ENCODE data around the gene NPB.

NPB gene

DNA sequence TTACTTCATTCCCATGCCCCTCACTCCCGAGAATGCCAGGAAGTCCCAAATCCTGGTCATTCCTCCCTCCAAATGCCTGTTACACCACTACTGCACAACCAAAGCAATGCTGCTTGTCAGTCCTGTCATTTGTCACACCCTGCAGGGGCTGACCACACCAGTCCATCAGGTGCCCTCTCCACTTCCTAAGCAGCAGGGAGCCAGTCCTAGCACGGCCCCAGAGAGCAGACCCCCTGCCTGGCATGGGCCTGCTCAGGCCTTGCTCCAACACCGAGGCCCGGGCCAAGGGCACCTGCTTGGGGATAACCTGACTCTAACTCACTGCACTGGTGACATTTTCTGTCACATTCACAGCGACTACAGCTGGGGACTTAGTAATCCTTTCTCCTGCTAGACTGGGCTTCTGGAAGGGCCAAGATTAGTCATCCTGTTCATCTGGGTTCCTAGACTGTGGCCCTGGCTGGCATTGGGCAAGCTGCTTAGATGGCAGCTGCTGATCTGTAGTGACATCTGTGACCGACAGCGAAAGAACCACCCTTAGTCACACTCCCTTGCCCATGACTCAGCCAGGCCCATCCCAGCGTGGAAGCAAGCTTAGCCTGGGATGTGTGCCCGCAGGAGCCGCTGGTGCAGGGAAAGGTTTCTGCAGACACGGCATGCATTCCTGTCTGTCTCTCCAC is 16.0 kb upstream of the NPB start:
- peak; percentile 9 for ATAC-seq

DNA sequence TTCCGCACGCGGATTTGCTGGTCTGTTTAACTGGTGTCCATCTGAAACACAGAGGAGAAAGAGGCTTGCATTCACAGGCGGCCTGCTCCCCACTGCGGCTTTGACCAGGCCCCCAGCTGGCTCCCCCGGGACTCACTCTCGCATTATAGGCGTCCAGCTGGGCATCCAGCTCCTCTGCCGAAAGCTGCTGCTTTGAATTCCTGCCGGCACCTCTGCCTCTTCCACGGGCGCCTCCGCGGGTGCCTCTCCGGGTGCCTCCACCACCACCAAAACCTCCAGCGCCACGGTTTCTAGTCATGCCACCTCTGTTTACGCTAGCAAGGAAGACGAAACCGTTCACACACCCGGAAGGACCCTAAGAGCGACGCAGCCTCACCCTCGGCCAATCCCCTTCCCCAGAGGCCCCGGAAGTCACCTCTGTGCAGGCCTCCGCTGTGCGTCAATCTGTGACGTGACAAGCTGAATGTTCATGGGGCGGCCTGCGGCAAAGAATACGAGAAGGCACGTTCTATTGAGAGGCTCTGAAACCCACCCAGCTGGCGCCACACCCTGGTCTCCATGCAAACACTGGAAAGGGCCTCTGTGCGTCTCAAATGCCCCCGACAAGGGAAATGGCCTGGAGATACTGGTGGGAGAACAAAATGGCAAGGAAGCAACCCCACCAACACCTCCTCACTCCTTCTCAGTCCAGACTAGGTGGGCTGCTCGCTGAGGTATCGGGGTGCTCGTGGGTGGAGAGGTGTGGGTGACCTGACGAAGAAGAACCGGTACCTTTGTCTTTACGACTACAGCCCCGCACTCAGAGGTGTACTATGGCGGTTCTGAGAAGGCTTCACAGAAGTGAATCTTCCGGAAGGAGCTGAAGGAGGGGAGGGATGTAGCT is 13.7 kb upstream of the NPB start:
- ATAC-seq (no peak), DNase-seq (ENCODE audit: low spot score in 2 of 2) (no peak)
- Mint-ChIP-seq H3K4me1 (peaks cover 33% of the 10 kb centered on the region), H3K36me3 (peaks cover 90% of the 10 kb centered on the region), H3K27ac (peak overlapping the region; percentile 79), H3K4me3 (peak overlapping the region; percentile 82), H3K9me3 (no peaks in the 10 kb centered on the region)

More for the DNA sequence above, 16.0 kb upstream of the NPB start:
- peaks cover 29% of the 10 kb centered on the region for H3K4me1 Mint-ChIP-seq
- H3K4me3 Mint-ChIP-seq, result no peak overlapping the region
- peaks cover 100% of the 10 kb centered on the region for H3K36me3 Mint-ChIP-seq
- H3K9me3 Mint-ChIP-seq, result no peaks in the 10 kb centered on the region
- no peak for DNase-seq (ENCODE audit: low spot score in 2 of 2)
- peak overlapping the region; percentile 73 for H3K27ac Mint-ChIP-seq

DNA sequence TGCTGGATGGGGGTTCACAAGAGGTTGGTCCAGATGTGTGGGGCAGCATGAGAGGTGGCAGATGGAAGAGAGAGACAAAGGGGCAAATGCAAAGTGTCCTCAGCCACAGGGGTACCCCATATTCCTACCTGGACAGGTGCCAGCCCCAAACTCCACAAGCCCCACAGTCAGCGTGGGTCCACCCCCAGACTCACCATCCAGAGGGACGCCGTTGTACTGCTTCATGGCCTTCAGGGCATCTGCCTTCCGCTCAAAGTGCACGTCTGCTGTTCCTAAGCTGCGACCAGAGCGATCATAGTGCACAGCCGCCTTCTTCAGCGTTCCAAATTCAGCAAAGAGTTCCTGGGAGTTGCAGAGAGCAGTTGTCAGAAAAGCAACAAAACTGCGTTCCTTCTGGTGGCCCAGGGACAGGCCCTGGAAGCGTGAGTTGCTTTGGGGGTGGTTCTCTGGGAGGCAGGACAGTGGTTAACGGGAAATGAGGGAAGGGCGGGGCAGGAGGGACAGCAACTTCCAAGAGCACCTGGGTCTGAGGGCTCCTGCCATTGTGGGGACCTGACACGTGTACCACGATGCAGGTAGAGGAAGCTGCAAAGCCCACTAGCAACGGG is 12.9 kb upstream of the NPB start:
- ATAC-seq (no peak), DNase-seq (ENCODE audit: low spot score in 2 of 2) (no peak)
- H3K9me3 Mint-ChIP-seq, result no peaks in the 10 kb centered on the region
- peak overlapping the region; percentile 79 for H3K27ac Mint-ChIP-seq
- H3K4me3 Mint-ChIP-seq, result peak overlapping the region; percentile 82
- H3K36me3 Mint-ChIP-seq, result peaks cover 90% of the 10 kb centered on the region
- peaks cover 33% of the 10 kb centered on the region for H3K4me1 Mint-ChIP-seq

DNA sequence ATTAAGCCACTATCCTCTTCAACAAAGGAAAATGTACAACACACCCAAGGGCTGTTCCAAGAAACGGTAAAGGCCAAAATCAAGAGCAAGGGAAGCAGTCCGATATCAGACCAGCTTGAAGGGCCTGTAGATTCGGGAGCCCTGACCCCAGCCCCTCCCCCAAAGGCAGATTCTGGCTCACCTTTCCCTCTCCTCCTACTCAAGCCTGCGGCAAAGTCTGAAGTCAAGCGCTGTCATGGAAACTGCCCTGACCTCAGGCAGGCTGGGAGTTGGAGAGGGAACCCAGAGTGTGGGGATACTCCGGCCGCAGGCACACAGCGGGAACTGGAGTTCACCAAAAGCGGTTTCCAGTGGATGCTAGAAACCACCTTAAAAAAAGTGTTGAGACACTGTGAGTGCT is 12.4 kb upstream of the NPB start:
- Mint-ChIP-seq H3K4me1 (peaks cover 33% of the 10 kb centered on the region), H3K9me3 (no peaks in the 10 kb centered on the region), H3K27ac (peak overlapping the region; percentile 79), H3K4me3 (peak overlapping the region; percentile 82), H3K36me3 (peaks cover 90% of the 10 kb centered on the region)
- ATAC-seq (no peak), DNase-seq (ENCODE audit: low spot score in 2 of 2) (no peak)

DNA sequence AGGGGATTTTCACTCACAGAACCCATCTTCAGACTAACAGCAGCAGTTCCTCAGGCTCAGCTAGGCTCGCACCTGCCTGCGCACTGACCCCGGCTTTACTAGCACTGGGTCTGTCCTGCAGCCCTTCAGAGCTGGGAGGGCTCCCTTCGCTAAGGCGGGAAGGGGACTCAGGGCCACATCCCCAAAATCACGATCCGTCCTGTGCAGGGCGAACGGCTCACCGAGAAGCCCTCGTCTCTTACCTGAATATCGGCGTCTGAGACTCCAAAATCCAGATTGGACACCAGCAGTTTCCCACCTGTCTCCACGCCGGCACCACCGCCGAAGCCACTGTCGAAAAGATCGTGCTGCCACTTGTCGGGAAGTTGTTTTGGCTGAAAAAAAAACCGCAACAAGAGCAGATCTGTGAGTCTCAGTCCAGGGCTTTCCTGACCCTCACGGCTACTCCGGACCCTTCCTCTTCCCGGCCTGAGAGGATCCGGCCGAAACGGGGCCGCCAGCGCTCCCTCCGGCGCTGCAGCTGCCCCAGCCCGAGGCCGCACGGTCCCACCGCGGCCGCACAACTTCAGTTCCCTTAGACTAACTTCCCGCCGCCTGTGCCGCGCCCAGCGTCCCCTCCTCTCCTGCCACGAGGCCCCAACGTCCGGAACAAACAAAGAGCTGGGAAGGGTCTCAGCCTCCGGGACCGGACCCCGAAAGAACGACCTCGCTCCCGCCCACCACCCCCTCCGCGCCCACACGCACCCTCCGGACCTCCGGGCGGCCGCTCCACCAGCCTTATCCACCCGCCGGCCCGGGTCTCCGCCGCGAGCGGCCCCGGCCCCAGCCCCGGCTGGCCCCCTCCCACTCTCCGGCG is 11.4 kb upstream of the NPB start:
- ATAC-seq, result peak; percentile 3
- H3K36me3 Mint-ChIP-seq, result peaks cover 90% of the 10 kb centered on the region

DNA sequence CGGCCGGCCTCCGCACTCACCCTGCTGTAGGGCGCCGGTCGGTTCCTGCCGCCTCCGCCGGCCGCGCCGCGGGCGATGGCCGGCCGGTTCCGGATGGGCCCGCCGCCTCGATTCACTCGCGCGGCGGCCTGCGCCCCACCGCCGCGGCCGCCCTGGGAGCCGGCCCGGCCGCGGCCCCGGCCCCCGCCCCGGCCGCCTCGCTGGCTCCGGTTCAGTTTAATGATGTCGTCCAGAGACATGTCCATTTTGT is 10.8 kb upstream of the NPB start:
- ATAC-seq (peak; percentile 27), DNase-seq (ENCODE audit: low spot score in 2 of 2) (no peak)
- Mint-ChIP-seq H3K9me3 (no peaks in the 10 kb centered on the region), H3K36me3 (peaks cover 90% of the 10 kb centered on the region), H3K27ac (peak overlapping the region; percentile 96), H3K4me3 (peak overlapping the region; percentile 82), H3K4me1 (peaks cover 25% of the 10 kb centered on the region)

More for the DNA sequence above, 11.4 kb upstream of the NPB start:
- DNase-seq (ENCODE audit: low spot score in 2 of 2), result no peak
- Mint-ChIP-seq H3K4me3 (peak overlapping the region; percentile 82), H3K4me1 (peaks cover 29% of the 10 kb centered on the region), H3K9me3 (no peaks in the 10 kb centered on the region), H3K27ac (peak overlapping the region; percentile 96)

DNA sequence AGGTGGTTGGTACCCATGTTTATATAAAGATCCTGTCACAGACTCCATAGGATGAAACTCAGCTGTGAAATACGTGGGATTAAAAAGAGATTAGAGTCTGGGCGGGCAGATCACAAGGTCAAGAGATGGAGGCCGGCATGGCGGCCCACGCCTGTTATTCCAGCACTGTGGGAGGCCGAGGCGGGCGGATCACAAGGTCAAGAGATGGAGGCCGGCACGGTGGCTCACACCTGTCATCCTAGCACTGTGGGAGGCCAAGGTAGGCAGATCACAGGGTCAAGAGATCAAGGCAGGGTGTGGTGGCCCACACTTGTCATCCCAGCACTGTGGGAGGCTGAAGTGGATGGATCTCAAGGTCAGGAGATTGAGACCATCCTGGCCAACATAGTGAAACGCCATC is 6.6 kb upstream of the NPB start:
- H3K4me1 Mint-ChIP-seq, result peaks cover 4% of the 10 kb centered on the region
- no peak overlapping the region for H3K4me3 Mint-ChIP-seq
- no peak for DNase-seq (ENCODE audit: low spot score in 2 of 2)
- H3K9me3 Mint-ChIP-seq, result no peaks in the 10 kb centered on the region
- H3K36me3 Mint-ChIP-seq, result peaks cover 87% of the 10 kb centered on the region
- H3K27ac Mint-ChIP-seq, result no peak overlapping the region
- ATAC-seq, result no peak

DNA sequence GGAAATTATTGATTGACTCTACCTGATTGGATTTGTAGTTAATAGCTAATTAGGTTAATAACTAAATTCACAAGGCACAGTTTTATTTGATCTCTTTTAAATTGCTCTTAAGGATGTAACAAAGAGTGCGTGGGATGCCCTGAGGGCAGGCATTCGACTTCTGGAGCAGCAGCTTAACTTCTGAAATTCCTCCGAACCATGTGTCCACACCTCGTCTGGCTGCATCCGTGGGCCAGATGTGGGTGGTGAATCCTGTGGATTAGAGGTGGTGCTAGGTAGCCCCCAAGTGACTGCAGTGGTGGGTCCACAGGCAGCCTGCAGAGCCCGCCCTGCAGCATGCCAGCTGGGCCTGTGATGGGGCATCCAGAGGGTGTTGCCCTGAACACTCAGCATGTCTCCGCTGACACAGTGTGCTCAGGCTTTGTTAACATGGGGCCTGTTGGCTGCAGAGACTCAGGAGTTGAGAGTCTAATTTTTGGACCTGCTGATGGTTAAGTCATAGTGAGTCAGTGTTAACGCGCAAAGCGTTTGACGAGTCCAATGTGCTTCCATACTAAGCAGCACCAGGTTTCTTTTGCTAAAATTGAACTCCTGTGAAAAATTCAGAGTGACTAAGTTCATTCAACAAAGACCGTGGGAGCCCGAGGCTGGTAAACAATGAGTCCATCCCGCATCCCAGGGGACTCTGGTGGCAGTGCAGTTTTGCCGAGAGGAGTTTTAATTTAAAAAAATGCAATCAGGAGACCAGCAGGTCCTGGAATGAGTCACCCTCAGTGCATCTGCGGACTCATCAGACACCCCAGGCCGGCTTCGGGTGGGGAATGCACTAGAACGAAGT is 3.8 kb upstream of the NPB start:
- DNase-seq (ENCODE audit: low spot score in 2 of 2), result no peak
- Mint-ChIP-seq H3K9me3 (no peaks in the 10 kb centered on the region), H3K4me3 (no peak overlapping the region), H3K27ac (no peak overlapping the region), H3K36me3 (peaks cover 72% of the 10 kb centered on the region), H3K4me1 (peaks cover 10% of the 10 kb centered on the region)
- ATAC-seq, result no peak

DNA sequence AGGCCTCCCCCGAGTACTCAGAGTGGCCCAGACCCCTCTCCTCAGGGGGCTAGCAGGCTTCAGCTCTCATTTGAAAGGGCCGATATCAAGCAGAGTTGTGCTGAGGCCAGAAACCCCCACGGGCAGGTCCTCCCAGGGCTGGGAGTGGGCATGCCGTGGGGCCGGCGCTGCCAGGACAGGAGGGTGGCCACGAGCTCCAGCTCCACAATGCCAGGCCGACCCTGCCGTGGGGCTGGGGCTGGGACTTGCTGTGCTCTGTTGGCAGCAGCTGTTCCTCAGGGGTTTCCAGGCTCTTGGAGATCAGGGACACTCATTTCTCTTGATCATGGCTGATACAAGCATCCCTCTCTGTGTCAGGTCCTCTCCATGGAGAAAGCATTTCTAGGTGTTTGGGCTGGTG is 3.2 kb upstream of the NPB start:
- Mint-ChIP-seq H3K4me3 (no peak overlapping the region), H3K27ac (no peak overlapping the region), H3K9me3 (no peaks in the 10 kb centered on the region), H3K4me1 (peaks cover 10% of the 10 kb centered on the region), H3K36me3 (peaks cover 70% of the 10 kb centered on the region)
- DNase-seq (ENCODE audit: low spot score in 2 of 2), result no peak
- ATAC-seq, result no peak

DNA sequence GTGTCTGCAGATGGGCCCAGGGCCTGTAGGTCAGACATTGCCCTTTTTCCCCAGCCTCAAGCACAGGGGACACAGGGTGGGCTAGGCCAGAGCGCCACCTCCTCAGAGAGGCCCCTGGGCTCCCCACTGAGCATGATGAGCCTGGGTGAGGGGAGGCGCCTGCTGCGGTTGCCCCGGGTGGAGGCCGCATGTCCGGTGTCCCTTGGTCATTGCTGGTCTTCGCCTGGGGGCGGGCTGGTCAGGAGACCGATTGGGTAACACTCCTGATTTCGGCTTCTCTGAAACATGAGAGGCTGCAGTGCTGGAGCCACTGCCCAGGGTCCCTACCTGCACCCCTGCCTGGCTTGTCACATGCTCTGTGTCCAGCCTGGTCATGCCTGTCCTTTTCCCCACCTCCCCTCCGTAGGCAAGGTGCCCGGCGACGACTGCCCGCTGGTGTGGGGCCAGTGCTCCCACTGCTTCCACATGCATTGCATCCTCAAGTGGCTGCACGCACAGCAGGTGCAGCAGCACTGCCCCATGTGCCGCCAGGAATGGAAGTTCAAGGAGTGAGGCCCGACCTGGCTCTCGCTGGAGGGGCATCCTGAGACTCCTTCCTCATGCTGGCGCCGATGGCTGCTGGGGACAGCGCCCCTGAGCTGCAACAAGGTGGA is 2.4 kb upstream of the NPB start:
- no peaks in the 10 kb centered on the region for H3K9me3 Mint-ChIP-seq
- H3K36me3 Mint-ChIP-seq, result peaks cover 67% of the 10 kb centered on the region

DNA sequence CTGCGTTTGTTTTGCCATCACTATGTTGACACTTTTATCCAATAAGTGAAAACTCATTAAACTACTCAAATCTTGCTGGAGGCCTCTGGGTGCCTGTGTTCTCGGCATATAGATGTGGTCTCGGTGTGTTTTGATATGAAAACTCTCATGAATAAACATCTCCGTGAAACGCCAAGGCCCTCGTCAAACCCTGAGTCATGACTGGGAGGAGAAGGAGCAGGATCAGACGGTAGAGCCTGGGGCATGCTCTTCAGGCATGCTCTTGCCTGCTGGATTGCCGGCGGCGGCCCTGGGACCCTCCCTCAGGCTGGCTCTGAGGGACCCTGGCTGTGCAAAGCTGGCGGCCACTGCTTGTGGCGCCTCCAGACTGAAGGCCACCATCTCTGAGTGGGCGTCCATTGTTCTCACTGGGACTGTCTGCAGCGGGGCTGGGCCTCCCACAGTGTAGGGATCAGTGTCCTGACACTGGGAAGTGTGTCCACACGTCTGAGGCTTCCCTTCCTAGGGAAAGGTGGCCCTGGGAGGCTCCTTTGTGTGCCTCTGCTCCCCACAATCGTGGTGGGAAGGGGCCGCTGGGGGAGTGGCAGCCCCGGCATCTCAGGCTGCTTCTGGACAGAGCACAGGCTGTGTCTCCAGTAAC is 1.7 kb upstream of the NPB start:
- Mint-ChIP-seq H3K9me3 (no peaks in the 10 kb centered on the region), H3K4me1 (peaks cover 10% of the 10 kb centered on the region), H3K4me3 (no peak overlapping the region), H3K36me3 (peaks cover 60% of the 10 kb centered on the region), H3K27ac (no peak overlapping the region)
- no peak for DNase-seq (ENCODE audit: low spot score in 2 of 2)
- ATAC-seq, result no peak

More for the DNA sequence above, 2.4 kb upstream of the NPB start:
- DNase-seq (ENCODE audit: low spot score in 2 of 2) (no peak), ATAC-seq (no peak)
- H3K4me3 Mint-ChIP-seq, result no peak overlapping the region
- peaks cover 10% of the 10 kb centered on the region for H3K4me1 Mint-ChIP-seq
- no peak overlapping the region for H3K27ac Mint-ChIP-seq

DNA sequence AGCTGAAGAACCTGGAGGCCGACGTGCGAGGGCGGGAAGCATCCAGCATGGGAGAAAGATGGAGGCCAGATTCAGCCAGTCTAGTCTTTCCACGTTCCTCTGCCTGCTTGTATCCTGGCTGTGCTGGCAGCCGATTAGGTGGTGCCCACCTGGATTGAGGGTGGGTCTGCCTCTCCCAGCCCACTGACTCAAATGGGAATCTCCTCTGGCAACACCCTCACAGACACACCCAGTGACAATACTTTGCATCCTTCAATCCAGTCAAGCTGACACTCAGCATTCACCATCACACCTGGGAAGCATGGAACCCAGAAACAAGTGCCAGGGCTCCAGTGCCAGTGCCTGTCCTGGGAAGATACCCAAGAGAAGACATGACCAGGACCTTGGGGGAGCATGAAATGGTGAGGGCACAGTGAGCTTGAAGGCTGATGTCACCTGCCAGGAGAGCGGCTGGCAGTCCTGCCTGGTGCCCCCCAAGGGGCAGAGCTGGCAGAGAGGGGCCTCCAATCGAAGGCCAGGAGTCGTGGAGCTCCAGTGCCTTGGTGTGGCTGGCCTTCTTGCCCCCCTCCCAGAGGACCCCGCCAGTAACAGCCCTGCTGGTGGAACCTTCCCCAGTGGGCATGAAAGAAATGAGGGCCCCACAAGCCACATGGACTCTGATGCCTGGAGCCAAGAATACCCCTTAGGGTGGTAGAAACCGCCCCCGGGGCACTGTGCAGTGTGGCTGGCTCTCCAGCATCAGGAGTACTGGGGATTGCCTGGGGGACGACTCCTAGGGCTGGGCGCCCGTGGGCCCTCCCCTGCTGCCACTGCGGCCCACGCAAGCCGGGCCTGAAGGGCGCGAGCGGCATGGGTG is 643 bp upstream of the NPB start:
- no peak for DNase-seq (ENCODE audit: low spot score in 2 of 2)
- Mint-ChIP-seq H3K4me1 (peaks cover 10% of the 10 kb centered on the region), H3K4me3 (no peak overlapping the region), H3K36me3 (peaks cover 49% of the 10 kb centered on the region), H3K9me3 (no peaks in the 10 kb centered on the region), H3K27ac (peak overlapping the region; percentile 34)
- peak; percentile 27 for ATAC-seq
